GM06990 (cell line): ENCODE measurements around the gene HID1.

Experiments
- DNase-seq: peaks from one replicate; pipeline ENCODE4 v3.0.0-alpha.2; 2011; ENCODE audit not compliant: insufficient read length; ENCODE audit errors: extremely low read depth
- H3K27me3 ChIP-seq: replicated peaks from 2 replicates; pipeline ENCODE4 v1.6.0; 2011; ENCODE audit warnings: low read length; ENCODE audit not compliant: control insufficient read depth, insufficient read depth
- H3K36me3 ChIP-seq: 2 replicates; pipeline ENCODE4 v1.5.1; 2011; ENCODE audit warnings: low read length; ENCODE audit not compliant: control insufficient read depth, insufficient read depth
- H3K4me3 ChIP-seq: replicated peaks from 2 replicates; pipeline ENCODE4 v1.5.1; 2011; ENCODE audit warnings: low read depth, mild to moderate bottlenecking, control low read depth, low read length
- CTCF ChIP-seq: IDR thresholded peaks from 2 replicates; pipeline ENCODE4 v1.5.1; 2011; ENCODE audit warnings: low read length, control low read depth, mild to moderate bottlenecking, inconsistent platforms; ENCODE audit not compliant: insufficient read depth, poor library complexity, severe bottlenecking

Gene HID1

GRCh38 chr17:75003070-75003956, 30.8 kb upstream of the HID1 start:
- no peak overlapping the region for H3K4me3 ChIP-seq
- no peak for TF ChIP-seq CTCF
- DNase-seq, result no peak
- no peaks in the 10 kb centered on the region for H3K36me3 ChIP-seq
- H3K27me3 ChIP-seq, result no peaks in the 10 kb centered on the region; the same call in 1 of the 2 replicates

- Histone ChIP-seq H3K27me3 (no peaks in the 10 kb centered on the region; the same call in 1 of the 2 replicates), H3K4me3 (no peak overlapping the region), H3K36me3 (no peaks in the 10 kb centered on the region)
- no peak for DNase-seq
- TF ChIP-seq CTCF, result no peak
Measured at GRCh38 chr17:75001915-75002843, 29.6 kb upstream of the HID1 start.

GRCh38 chr17:74999523-74999922, 27.0 kb upstream of the HID1 start:
- Histone ChIP-seq H3K27me3 (no peaks in the 10 kb centered on the region; the same call in 1 of the 2 replicates), H3K4me3 (no peak overlapping the region), H3K36me3 (no peaks in the 10 kb centered on the region)
- no peak for DNase-seq
- TF ChIP-seq CTCF, result no peak

GRCh38 chr17:74998783-74999182, 26.2 kb upstream of the HID1 start:
- no peak overlapping the region for H3K4me3 ChIP-seq
- no peaks in the 10 kb centered on the region for H3K36me3 ChIP-seq
- DNase-seq, result no peak
- no peaks in the 10 kb centered on the region; the same call in 1 of the 2 replicates for H3K27me3 ChIP-seq
- no peak for TF ChIP-seq CTCF

GRCh38 chr17:74995847-74996246, 23.3 kb upstream of the HID1 start:
- Histone ChIP-seq H3K4me3 (no peak overlapping the region), H3K36me3 (no peaks in the 10 kb centered on the region), H3K27me3 (no peaks in the 10 kb centered on the region)
- DNase-seq, result no peak
- TF ChIP-seq CTCF, result no peak
